Hematopoietic multipotent progenitor cell treated with erythropoietin and hydrocortisone succinate and interleukin-3 and kit ligand, for 4 days (in vitro differentiated cells): ENCODE data around the gene ACACB.

Experiments used
- DNase-seq: peaks from one replicate; pipeline ENCODE4 v3.0.0-alpha.2; 2015

ACACB gene

GRCh38 chr12:109221277-109221931, 105.0 kb downstream of the ACACB start:
- no peak for DNase-seq

GRCh38 chr12:109222062-109222461, 105.7 kb downstream of the ACACB start:
- no peak for DNase-seq

- no peak for DNase-seq
These were observed 106.1 kb downstream of the ACACB start for GRCh38 chr12:109222496-109222895.

GRCh38 chr12:109223211-109223610, 106.8 kb downstream of the ACACB start:
- no peak for DNase-seq

- DNase-seq: no peak
These were observed 107.5 kb downstream of the ACACB start for GRCh38 chr12:109223868-109224267.

- no peak for DNase-seq
These were observed 112.3 kb downstream of the ACACB start for GRCh38 chr12:109228664-109229063.

- no peak for DNase-seq
These were observed 113.8 kb downstream of the ACACB start for GRCh38 chr12:109230193-109230592.

GRCh38 chr12:109232731-109233130, 116.3 kb downstream of the ACACB start:
- no peak for DNase-seq

- DNase-seq: no peak
These were observed 117.6 kb downstream of the ACACB start for GRCh38 chr12:109234012-109234411.

- DNase-seq: no peak
These were observed 119.9 kb downstream of the ACACB start for GRCh38 chr12:109236257-109236656.

- DNase-seq: no peak
These were observed 122.8 kb downstream of the ACACB start for GRCh38 chr12:109239179-109239578.

- no peak for DNase-seq
These were observed 123.3 kb downstream of the ACACB start for GRCh38 chr12:109239691-109240090.

GRCh38 chr12:109240365-109240764, 124.0 kb downstream of the ACACB start:
- DNase-seq: no peak

GRCh38 chr12:109241936-109242335, 125.5 kb downstream of the ACACB start:
- DNase-seq: no peak

GRCh38 chr12:109244073-109244472, 127.7 kb downstream of the ACACB start:
- DNase-seq: no peak

- no peak for DNase-seq
These were observed 129.8 kb downstream of the ACACB start for GRCh38 chr12:109246221-109246620.

GRCh38 chr12:109247831-109248654, 131.7 kb downstream of the ACACB start:
- no peak for DNase-seq

- peak; percentile 15 for DNase-seq
These were observed 134.1 kb downstream of the ACACB start for GRCh38 chr12:109250523-109250922.

GRCh38 chr12:109252799-109253198, 136.4 kb downstream of the ACACB start:
- no peak for DNase-seq

GRCh38 chr12:109253913-109254544, 137.6 kb downstream of the ACACB start:
- DNase-seq: no peak

GRCh38 chr12:109255377-109255776, 139.0 kb downstream of the ACACB start:
- peak; percentile 30 for DNase-seq

- DNase-seq: no peak
These were observed 139.6 kb downstream of the ACACB start for GRCh38 chr12:109256011-109256410.

- DNase-seq: no peak
These were observed 141.8 kb downstream of the ACACB start for GRCh38 chr12:109258201-109258600.
